Left cardiac atrium (tissue), 4 donors: ENCODE measurements around the gene ADCY6. TPM values are rescaled to one million over a fixed set of nuclear protein-coding genes. Genes with fewer than 3 reads are reported as not detected.

Experiments used
- ATAC-seq, 2 donors: fragments of 200-7000 bp; cut with Tn5 transposase; one replicate each; pipeline ENCODE4 v1.9.1; 2020; ENCODE audit warnings: mild to moderate bottlenecking in 2 of 2, moderate library complexity in 2 of 2
- DNase-seq: peaks from one replicate; pipeline ENCODE4 v3.0.0-alpha.2; 2020
- intact Hi-C, 2 donors: fragments of 100-400 bp; cut with DNase I; formaldehyde crosslinking; loops; one replicate each; pipeline versions ENCODE4 v1.14.1 to v1.15.1; 2022 to 2023
- total RNA-seq, 2 donors: library from RNA; stranded (reverse); fragmentation: NEBNext Ultra II Directional; extraction: Animal tissue kit (Norgen Biotek cat#: 25700); gene quantifications; one replicate each; pipeline ENCODE4 v1.2.1, GENCODE V29; 2021
- donor health status: DM: no; HTN: yes; CAD: no.
- donor health status: DM: no; HTN: yes; CAD: no; lungs with severe emphysema.
- donor health status: DM: yes; HTN: yes; CAD: no.
- donor health status: Dilated cardiomyopathy.

Gene ADCY6
- total RNA-seq, 2 donors from 2014 or later = 51.5 to 113 TPM

- intact Hi-C loops = no loop called here
- DNase-seq (peak; percentile 82), ATAC-seq (peak; percentile 10 to 36)
These were observed 29.3 kb upstream of the ADCY6 start, which contains the start of gene CACNB3 for GRCh38 chr12:48817873-48818830. CACNB3 (plus strand) TSS chr12:48818496; CDS start chr12:48818930, 434 bp downstream.

- DNase-seq (no peak), ATAC-seq (no peak)
- intact Hi-C loops = no loop called here
These were observed 27.4 kb upstream of the ADCY6 start for GRCh38 chr12:48816143-48816854.

GRCh38 chr12:48815126-48816110 lies 26.5 kb upstream of the ADCY6 start:
- DNase-seq (peak; percentile 80), ATAC-seq (peak; percentile 78 to 87)
- intact Hi-C loops = no loop called here

GRCh38 chr12:48814262-48815125 lies 25.6 kb upstream of the ADCY6 start:
- peak; percentile 86 for DNase-seq
- intact Hi-C loops = no loop called here
- peak; percentile 85 to 87 for ATAC-seq

- ATAC-seq (no peak), DNase-seq (no peak)
- intact Hi-C loops = no loop called here
These were observed 24.8 kb upstream of the ADCY6 start for GRCh38 chr12:48813465-48814261.

GRCh38 chr12:48812389-48812788 lies 23.5 kb upstream of the ADCY6 start:
- ATAC-seq = no peak
- no peak for DNase-seq
- intact Hi-C loops = no loop called here

GRCh38 chr12:48811437-48812090 lies 22.7 kb upstream of the ADCY6 start:
- ATAC-seq = no peak
- no peak for DNase-seq
- intact Hi-C loops = no loop called here

- ATAC-seq (no peak), DNase-seq (no peak)
- intact Hi-C loops = no loop called here
These were observed 22.1 kb upstream of the ADCY6 start for GRCh38 chr12:48810903-48811431.

- intact Hi-C loops = no loop called here
- no peak for DNase-seq
These were observed 19.1 kb upstream of the ADCY6 start for GRCh38 chr12:48807981-48808380.

GRCh38 chr12:48803675-48804074 lies 14.8 kb upstream of the ADCY6 start:
- ATAC-seq (no peak), DNase-seq (no peak)
- intact Hi-C loops = no loop called here

More at GRCh38 chr12:48807981-48808380, 19.1 kb upstream of the ADCY6 start:
- ATAC-seq = no peak

- intact Hi-C loops = no loop called here
- no peak for DNase-seq
- ATAC-seq = no peak
These were observed 12.1 kb upstream of the ADCY6 start for GRCh38 chr12:48800971-48801370.

- intact Hi-C loops = no loop called here
- no peak for ATAC-seq
These were observed 11.6 kb upstream of the ADCY6 start for GRCh38 chr12:48800457-48800856.

GRCh38 chr12:48796976-48797375 lies 8.1 kb upstream of the ADCY6 start:
- ATAC-seq (no peak), DNase-seq (no peak)
- intact Hi-C loops = loop anchor here (1.0 to 2.0 kb wide), 2 partner anchors 44 kb away; no protein-coding TSS in a partner anchor

More at GRCh38 chr12:48800457-48800856, 11.6 kb upstream of the ADCY6 start:
- DNase-seq = no peak

GRCh38 chr12:48795550-48796455 lies 6.9 kb upstream of the ADCY6 start:
- ATAC-seq (peak; percentile 93 to 94), DNase-seq (peak; percentile 74)
- intact Hi-C loops = loop anchor here (1.0 to 2.0 kb wide), 2 partner anchors 43 kb away; no protein-coding TSS in a partner anchor

- intact Hi-C loops = no loop called here
- ATAC-seq (no peak), DNase-seq (no peak)
These were observed 6.0 kb upstream of the ADCY6 start for GRCh38 chr12:48794870-48795269.
